Fibroblast of the aortic adventitia (primary cell): ENCODE measurements around the gene SBF1. TPM values are rescaled to one million over a fixed set of nuclear protein-coding genes. Genes with fewer than 3 reads are reported as not detected.

Source experiments
- DNase-seq: peaks from one replicate; pipeline ENCODE4 v3.0.0-alpha.2; 2010; ENCODE audit warnings: low read depth
- H3K4me3 ChIP-seq: 2 replicates; pipeline ENCODE4 v1.5.1; 2011; ENCODE audit warnings: low read depth, mild to moderate bottlenecking, control low read depth, low read length, moderate library complexity
- CTCF ChIP-seq: IDR thresholded peaks from 2 replicates; pipeline ENCODE4 v1.5.1; 2011; ENCODE audit warnings: mild to moderate bottlenecking, low read length, control low read depth, inconsistent platforms; ENCODE audit not compliant: insufficient read depth
- total RNA-seq: library from RNA; depleted of rRNA; stranded (reverse); fragments of >200 nt; gene quantifications from 2 replicates; pipeline ENCODE4 v1.2.3, GENCODE V29; 2012; ENCODE audit warnings: low replicate concordance

SBF1 gene
- total RNA-seq, result 70.9 and 76.1 TPM in 2 replicates

- TF ChIP-seq CTCF, result no peak
- peak; percentile 82 for DNase-seq
- H3K4me3 ChIP-seq, result peak within 1 kb of the TSS; percentile 74
Observed at GRCh38 chr22:50474710-50475651, at the start of gene SBF1. SBF1 (minus strand) TSS chr22:50475035; CDS start chr22:50474840, 195 bp downstream.

DNA sequence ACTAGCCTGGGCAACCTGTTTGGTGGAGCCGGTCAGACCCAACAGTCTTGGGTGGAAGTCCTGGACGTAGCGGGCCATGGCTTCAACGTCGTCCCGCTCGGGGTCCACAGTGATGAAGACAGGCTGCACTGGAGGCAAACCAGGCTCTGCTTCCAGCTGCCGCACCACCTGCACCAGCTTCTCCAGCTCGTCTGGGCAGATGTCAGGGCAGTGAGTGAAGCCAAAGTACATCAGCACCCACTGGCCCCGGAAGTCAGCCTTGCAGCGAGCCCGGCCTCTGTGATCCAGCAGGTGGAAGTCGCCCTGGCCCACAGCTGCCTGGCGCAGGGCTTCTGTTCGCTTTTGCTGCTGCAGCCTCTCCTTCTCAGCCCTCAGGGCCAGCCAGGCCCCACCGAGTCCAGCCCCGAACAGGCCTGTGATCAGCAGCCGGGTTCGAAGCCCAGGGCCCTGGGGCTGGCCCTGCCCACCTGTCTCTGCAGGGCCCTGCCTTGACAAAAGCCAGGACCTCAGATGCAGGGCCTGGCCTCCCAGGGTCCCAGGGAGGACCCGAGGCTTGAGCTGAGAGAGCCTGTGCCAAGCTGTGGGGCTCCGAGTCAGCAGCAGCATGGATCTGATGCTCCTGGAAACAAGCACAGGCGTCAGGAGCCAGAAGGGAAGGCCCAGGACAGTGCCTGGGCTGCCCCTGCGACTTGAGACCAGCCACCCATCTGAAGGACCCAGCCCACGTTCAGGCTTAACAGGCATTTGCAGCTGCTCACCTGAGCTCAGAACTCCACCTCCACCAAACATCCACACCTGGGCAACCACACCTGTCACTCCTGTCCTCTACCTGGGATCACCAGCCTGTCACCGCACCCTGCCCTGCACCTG is 49.2 kb upstream of the SBF1 start:
- H3K4me3 ChIP-seq, result peak overlapping the region; percentile 77
- no peak for TF ChIP-seq CTCF
- no peak for DNase-seq

DNA sequence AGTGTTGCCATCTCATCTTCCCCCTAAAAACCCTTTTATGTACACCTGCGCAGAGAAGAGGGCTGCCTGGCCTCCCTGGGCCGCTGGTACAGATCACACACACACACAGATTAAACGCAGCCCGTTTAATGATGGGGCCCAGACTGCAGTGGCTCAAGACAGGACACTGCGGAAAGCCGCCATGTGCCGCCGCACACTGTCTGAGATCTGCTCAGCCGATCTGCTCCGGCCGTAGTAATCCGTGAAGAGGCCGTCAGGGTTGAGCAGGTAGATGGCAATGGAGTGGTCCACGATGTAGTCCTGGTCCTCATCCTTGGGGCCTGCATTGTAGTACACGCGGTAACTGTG is 48.6 kb upstream of the SBF1 start:
- no peak overlapping the region for H3K4me3 ChIP-seq
- TF ChIP-seq CTCF, result no peak
- no peak for DNase-seq

GRCh38 chr22:50522806-50523438 is 48.1 kb upstream of the SBF1 start:
- no peak overlapping the region for H3K4me3 ChIP-seq
- TF ChIP-seq CTCF, result no peak
- DNase-seq, result no peak

DNA sequence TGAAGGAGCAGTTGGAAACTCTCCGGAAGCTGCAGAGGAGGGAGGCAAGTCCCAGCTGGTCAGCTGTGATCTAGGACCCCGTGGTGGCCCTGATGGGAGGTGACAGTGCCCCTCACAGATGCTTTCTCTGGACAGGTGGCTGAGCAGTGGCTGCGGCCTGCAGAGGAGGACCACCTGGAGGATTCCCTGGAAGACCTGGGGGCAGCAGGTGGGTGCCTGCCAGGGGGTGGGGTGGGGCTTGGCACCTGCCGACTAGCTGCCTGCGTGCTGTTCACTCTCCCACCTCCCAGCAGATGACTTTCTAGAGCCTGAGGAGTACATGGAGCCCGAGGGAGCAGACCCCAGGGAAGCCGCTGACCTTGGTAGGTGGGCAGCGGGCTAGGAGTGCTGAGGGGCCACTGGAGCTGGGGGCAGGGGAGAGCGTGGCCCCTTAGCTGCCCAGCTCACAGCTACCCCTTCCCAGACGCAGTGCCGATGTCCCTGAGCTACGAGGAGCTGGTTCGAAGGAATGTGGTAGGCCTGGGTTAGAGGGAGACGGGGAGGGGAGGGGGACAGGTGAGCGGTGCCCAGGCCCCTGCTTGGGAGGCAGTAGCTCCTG is 47.5 kb upstream of the SBF1 start:
- DNase-seq, result no peak
- no peak overlapping the region for H3K4me3 ChIP-seq
- no peak for TF ChIP-seq CTCF

DNA sequence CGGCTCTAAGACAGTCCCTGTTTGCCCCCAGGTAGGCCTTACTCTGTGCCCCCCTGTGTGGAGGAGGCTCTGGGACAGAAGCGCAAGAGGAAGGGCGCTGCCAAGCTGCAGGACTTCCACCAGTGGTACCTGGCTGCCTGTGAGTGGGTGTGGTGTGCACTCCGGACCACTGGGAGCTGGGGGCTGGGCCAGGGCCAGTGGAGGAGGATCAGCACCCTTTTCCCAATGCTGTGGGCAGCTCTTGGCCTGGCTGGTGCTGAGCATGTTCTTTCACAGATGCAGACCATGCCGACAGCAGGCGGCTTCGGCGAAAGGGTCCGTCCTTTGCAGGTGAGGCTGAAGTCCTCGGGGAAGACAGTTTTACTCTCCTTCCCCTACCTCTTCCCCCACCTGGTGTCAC is 46.9 kb upstream of the SBF1 start:
- TF ChIP-seq CTCF, result no peak
- no peak for DNase-seq
- H3K4me3 ChIP-seq, result no peak overlapping the region
